Common myeloid progenitor, CD34-positive (primary cell): ENCODE results near the gene SKA3.
"Not testable (repeated sequence)": the region's sequence is repeated elsewhere in the genome, so short reads cannot be mapped to it uniquely, and the experiment has no call there.

Experiments
- CTCF ChIA-PET: fragments of 350-600 bp; sonication (Branson Sonifier 250); formaldehyde crosslinking; loops from one replicate; lab custom pipeline; 2021; ENCODE audit warnings: antibody characterized with exemption; lab: Charles Lee
- POLR2A ChIA-PET: fragments of 350-600 bp; sonication (Branson Sonifier 250); formaldehyde crosslinking; loops from one replicate; lab custom pipeline; 2021; ENCODE audit warnings: antibody characterized with exemption; lab: Charles Lee
- DNase-seq, 3 donors: peaks; one replicate each; pipeline versions ENCODE4 v3.0.0 to v3.0.0-alpha.2; 2013
- H3K27ac ChIP-seq, 2 experiments: 1 replicate in 1 of 2; 2 replicates in 1 of 2; pipeline ENCODE4 v1.7.0; 2013; ENCODE audit warnings: inconsistent platforms in 2 of 2, low read length in 2 of 2, mild to moderate bottlenecking in 2 of 2, low read depth in 1 of 2, moderate library complexity in 1 of 2; ENCODE audit not compliant: severe bottlenecking in 2 of 2, insufficient read depth in 1 of 2, poor library complexity in 1 of 2
- H3K27me3 ChIP-seq, 5 experiments: replicated peaks in 2 of 5; 1 replicate in 3 of 5; 2 replicates in 2 of 5; pipeline versions ENCODE4 v1.6.1 to v1.7.0; 2013; ENCODE audit warnings: low read length in 4 of 5, mild to moderate bottlenecking in 2 of 5, moderate library complexity in 2 of 5, inconsistent platforms in 1 of 5; ENCODE audit not compliant: insufficient read depth in 5 of 5, control insufficient read depth in 4 of 5
- H3K36me3 ChIP-seq, 4 experiments: 1 replicate in 2 of 4; 2 replicates in 2 of 4; pipeline versions ENCODE4 v1.6.1 to v1.7.0; 2013; ENCODE audit warnings: low read length in 3 of 4, control low read depth in 1 of 4, mild to moderate bottlenecking in 1 of 4; ENCODE audit not compliant: control insufficient read depth in 4 of 4, insufficient read depth in 4 of 4
- H3K4me1 ChIP-seq, 4 experiments: 1 replicate in 3 of 4; 2 replicates in 1 of 4; pipeline versions ENCODE4 v1.6.1 to v1.7.1; 2013; ENCODE audit warnings: low read length in 3 of 4, mild to moderate bottlenecking in 3 of 4, control low read depth in 1 of 4, inconsistent platforms in 1 of 4, moderate library complexity in 1 of 4; ENCODE audit not compliant: control insufficient read depth in 4 of 4, insufficient read depth in 4 of 4; ENCODE audit errors: control extremely low read depth in 1 of 4
- H3K4me3 ChIP-seq, 7 experiments: 1 replicate in 4 of 7; 2 replicates in 3 of 7; pipeline versions ENCODE4 v1.5.1 to v1.7.0; 2013; ENCODE audit warnings: mild to moderate bottlenecking in 7 of 7, low read length in 6 of 7, moderate library complexity in 6 of 7, inconsistent platforms in 2 of 7, low read depth in 2 of 7, control low read depth in 1 of 7; ENCODE audit not compliant: insufficient read depth in 4 of 7, control insufficient read depth in 1 of 7; ENCODE audit errors: extremely low read depth in 1 of 7
- H3K9me3 ChIP-seq, 5 experiments: 1 replicate in 4 of 5; 2 replicates in 1 of 5; pipeline versions ENCODE4 v1.6.1 to v1.7.1; 2013; ENCODE audit warnings: low read length in 4 of 5, mild to moderate bottlenecking in 2 of 5, inconsistent platforms in 1 of 5, low read depth in 1 of 5, moderate library complexity in 1 of 5; ENCODE audit not compliant: control insufficient read depth in 4 of 5, insufficient read depth in 2 of 5; ENCODE audit errors: control extremely low read depth in 1 of 5
- WGBS: methylation state at CpG from one replicate; pipeline ENCODE4 v1.1.5; 2013; ENCODE audit not compliant: insufficient coverage; 5-methylcytosine and 5-hydroxymethylcytosine counted together

The SKA3 gene

DNA sequence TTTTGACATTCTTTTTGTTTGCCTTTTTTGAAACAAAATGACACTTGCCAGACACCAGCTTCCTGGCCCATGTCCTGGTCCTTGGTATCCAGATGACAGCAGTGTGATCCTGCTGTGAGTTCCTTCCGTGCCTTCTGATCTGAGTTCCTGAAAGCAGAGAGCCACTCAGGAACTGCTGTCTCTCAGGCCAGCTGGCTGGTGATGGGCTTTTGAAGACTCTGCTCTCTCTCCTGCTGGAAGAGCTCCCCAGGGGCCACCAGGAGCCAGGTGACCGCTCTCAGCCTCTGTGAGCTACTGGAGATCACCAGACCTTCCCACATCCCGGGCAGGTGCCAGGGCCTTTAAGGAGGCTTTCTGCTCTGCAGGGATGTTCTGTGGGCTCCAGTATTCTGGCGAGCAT, 22.0 kb upstream of the SKA3 start:
- H3K27me3 ChIP-seq, POLR2A ChIA-PET, H3K27ac ChIP-seq, DNase-seq, H3K36me3 ChIP-seq, H3K4me1 ChIP-seq, CTCF ChIA-PET, H3K4me3 ChIP-seq: not testable (repeated sequence)
- H3K9me3 ChIP-seq = peaks cover 0 to 16% (median 7%) of the 10 kb centered on the region in 5 experiments
- 78% methylated on average over 1 of the region's 4 CpGs for WGBS

DNA sequence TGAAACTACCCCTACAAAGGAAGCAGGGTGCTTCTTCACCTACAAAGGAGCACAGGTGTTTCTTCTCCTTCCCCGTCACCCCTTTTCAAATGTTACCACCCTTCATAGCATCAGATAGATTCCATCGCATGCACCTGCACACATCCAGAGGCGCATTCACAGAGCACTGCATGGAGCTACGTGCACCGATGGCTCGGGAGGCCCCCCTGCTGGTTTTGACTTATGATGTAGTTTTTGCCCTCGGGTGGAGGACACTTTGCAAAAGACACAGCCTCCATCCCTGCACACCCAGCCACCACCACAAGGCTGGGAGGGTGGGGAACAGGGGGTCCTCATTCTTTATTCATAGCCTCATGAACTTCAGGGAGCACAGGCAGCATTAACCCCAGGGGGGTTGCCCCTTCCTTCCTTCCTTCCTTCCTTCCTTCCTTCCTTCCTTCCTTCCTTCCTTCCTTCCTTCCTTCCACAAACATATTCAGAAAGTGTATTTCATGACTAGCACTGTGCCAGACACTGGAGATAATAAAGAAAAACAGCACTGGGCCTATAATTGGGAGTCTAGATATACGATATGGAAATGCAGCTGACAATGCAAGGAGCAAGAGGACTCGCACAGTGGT, 21.4 kb upstream of the SKA3 start:
- POLR2A ChIA-PET, CTCF ChIA-PET: not testable (repeated sequence)

DNA sequence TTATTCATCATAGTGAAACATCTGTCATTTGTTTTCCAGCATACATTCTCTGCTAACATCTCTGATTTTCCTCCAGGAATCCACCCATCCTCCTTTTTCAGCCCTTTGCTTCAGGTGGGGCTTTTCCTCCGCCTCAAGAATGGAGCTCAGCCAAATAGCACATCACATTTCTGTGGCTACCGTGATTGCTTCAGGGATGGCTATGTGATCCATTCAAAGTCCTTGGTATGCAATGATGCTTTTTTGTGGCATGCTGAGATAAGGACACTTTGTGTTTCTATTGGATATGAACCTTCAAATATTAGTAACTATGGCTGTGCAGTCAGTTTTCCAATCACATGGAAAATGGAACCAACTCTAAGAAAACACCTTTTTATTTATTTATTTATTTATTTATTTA, 18.4 kb upstream of the SKA3 start:
- DNase-seq, H3K27me3 ChIP-seq, H3K4me3 ChIP-seq, H3K27ac ChIP-seq, CTCF ChIA-PET, H3K36me3 ChIP-seq, H3K9me3 ChIP-seq, POLR2A ChIA-PET, H3K4me1 ChIP-seq: not testable (repeated sequence)
- no CpG with 5 or more reads among the region's 2 CpGs for WGBS

More for the DNA sequence above, 21.4 kb upstream of the SKA3 start:
- H3K4me3 ChIP-seq, H3K36me3 ChIP-seq, H3K27ac ChIP-seq, H3K4me1 ChIP-seq, DNase-seq, H3K27me3 ChIP-seq: not testable (repeated sequence)
- H3K9me3 ChIP-seq = peaks cover 0 to 14% (median 7%) of the 10 kb centered on the region in 5 experiments
- WGBS = 100% methylated on average over 1 of the region's 9 CpGs

DNA sequence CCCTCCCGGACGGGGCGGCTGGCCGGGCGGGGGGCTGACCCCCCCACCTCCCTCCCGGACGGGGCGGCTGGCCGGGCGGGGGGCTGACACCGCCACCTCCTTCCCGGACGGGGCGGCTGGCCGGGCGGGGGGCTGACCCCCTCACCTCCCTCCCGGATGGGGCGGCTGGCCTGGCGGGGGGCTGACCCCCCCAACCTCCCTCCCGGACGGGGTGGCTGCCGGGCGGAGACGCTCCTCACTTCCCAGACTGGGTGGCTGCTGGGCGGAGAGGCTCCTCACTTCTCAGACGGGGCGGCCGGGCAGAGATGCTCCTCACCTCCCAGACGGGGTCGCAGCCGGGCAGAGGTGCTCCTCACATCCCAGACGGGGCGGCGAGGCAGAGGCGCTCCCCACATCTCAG, 10.1 kb upstream of the SKA3 start:
- H3K4me3 ChIP-seq, H3K4me1 ChIP-seq, H3K27ac ChIP-seq, H3K27me3 ChIP-seq, POLR2A ChIA-PET, DNase-seq, H3K36me3 ChIP-seq, H3K9me3 ChIP-seq, CTCF ChIA-PET: not testable (repeated sequence)
- 100% methylated on average over 3 of the region's 35 CpGs for WGBS

DNA sequence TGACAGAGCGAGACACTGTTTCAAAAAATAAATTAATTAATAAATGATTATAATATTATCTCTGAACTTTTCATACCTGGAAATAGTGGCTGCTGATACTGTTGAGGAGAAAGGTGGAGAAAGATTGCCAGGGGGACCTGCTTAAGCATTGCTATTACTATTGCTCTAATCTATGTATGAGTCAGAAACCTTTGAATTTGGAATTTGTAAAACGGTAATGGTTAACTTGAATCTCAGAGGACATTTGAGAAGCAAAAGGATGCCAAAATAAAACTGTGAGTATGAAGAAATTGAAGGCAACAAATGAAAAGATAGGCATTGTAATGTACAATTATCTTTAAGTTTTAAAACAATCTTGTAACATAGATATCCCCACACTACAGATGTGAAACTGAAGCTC, 5.3 kb upstream of the SKA3 start:
- Histone ChIP-seq H3K9me3 (no peaks in the 10 kb centered on the region), H3K27ac (no peak overlapping the region), H3K4me1 (peaks cover 0 to 18% (median 15%) of the 10 kb centered on the region in 4 experiments), H3K27me3 (no peaks in the 10 kb centered on the region), H3K4me3 (no peak overlapping the region), H3K36me3 (no peaks in the 10 kb centered on the region)
- DNase-seq = no peak
- no CpG with 5 or more reads among the region's 2 CpGs for WGBS
- CTCF ChIA-PET = interaction anchor here (0.6 kb wide), 1 partner anchor 133 kb away, joined by 3 read pairs; no protein-coding TSS in a partner anchor
- POLR2A ChIA-PET = no interaction called here

DNA sequence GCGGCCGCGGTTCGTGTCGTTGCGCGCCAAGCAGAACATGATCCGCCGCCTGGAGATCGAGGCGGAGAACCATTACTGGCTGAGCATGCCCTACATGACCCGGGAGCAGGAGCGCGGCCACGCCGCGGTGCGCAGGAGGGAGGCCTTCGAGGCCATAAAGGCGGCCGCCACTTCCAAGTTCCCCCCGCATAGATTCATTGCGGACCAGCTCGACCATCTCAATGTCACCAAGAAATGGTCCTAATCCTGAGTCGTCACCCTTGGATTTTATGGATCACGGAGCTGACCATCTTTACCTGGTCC, 581 bp upstream of the SKA3 start:
- no peaks in the 10 kb centered on the region for H3K9me3 ChIP-seq
- no peaks in the 10 kb centered on the region for H3K36me3 ChIP-seq
- no peak for DNase-seq
- POLR2A ChIA-PET = interaction anchor here (1.9 kb wide), 1 partner anchor 42 kb away, joined by 7 read pairs; no protein-coding TSS in a partner anchor
- WGBS = 0% methylated on average over 24 of the region's 26 CpGs
- no peaks in the 10 kb centered on the region for H3K27me3 ChIP-seq
- CTCF ChIA-PET = interaction anchor here (0.8 to 1.6 kb wide), 5 partner anchors 11 to 253 kb away, joined by 3 to 7 read pairs (median 4); no protein-coding TSS in a partner anchor
- peak overlapping the region; percentile 81 to 99 (median 93) for H3K4me3 ChIP-seq
- H3K27ac ChIP-seq = peak overlapping the region; percentile 85 to 96
- peaks cover 6 to 33% (median 22%) of the 10 kb centered on the region in 4 experiments for H3K4me1 ChIP-seq

DNA sequence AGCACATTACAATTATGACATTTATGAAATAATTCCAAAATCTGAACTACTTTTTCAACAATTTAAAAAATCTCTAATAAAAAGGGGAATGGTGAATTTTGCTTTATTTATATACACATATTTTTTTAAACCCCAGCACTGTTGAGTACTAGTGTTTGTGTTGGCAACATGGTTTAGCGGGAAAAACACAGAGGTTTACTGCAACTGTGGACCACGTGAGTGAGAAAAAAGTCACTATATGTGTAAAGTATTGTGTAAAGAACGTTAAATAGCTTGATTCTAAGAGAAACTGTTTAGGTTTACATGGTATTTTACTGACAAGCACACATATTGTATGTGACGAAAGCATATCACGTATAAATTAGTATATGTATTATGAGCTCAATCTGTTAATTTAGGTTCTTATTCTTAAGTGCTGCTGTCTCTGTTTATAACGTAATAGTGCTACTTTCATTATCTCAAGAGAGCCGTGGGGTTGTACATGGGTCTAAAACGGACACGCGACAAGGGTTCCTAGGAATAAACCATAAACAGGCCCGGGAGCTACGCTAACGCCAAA, 617 bp downstream of the SKA3 start:
- Histone ChIP-seq H3K4me1 (peaks cover 6 to 30% (median 22%) of the 10 kb centered on the region in 4 experiments), H3K4me3 (peak overlapping the region; percentile 81 to 99 (median 93)), H3K36me3 (peaks cover 0 to 4% (median 2%) of the 10 kb centered on the region in 4 experiments), H3K27ac (peak overlapping the region; percentile 64 to 96), H3K27me3 (no peaks in the 10 kb centered on the region), H3K9me3 (no peaks in the 10 kb centered on the region)
- WGBS = under 1% methylated on average over 10 of the region's 13 CpGs
- ChIA-PET POLR2A (interaction anchor here (0.5 to 1.2 kb wide), 5 partner anchors 26 to 338 kb away, joined by 3 read pairs; no protein-coding TSS in a partner anchor), CTCF (interaction anchor here (0.5 to 1.5 kb wide), 5 partner anchors 8 to 65 kb away, joined by 3 to 7 read pairs (median 3); no protein-coding TSS in a partner anchor)
- DNase-seq = peak in 2 of 3 donors; percentile 34 to 40
